OCI-LY1 (cell line): ENCODE measurements around the gene MYH15.

Source experiments
- EZH2 ChIP-seq: fragments of 200-600 bp; sonication (generic), shearing (Covaris generic); IDR thresholded peaks from 2 replicates; pipeline ENCODE4 v1.8.0; 2017; ENCODE audit warnings: borderline replicate concordance, mixed run types, mild to moderate bottlenecking, antibody characterized with exemption, low read length, moderate library complexity, mixed read lengths
- TF ChIP-seq, protein P1 (sequence below): fragments of 200-600 bp; sonication (generic), shearing (Covaris generic); IDR thresholded peaks from 2 replicates; pipeline ENCODE4 v1.5.1; 2017; ENCODE audit warnings: mild to moderate bottlenecking, antibody characterized with exemption, low read length, moderate library complexity, mixed read lengths

GRCh38 chr3:108554229-108554628, 43.8 kb upstream of the MYH15 start:
- TF ChIP-seq, protein P1, sequence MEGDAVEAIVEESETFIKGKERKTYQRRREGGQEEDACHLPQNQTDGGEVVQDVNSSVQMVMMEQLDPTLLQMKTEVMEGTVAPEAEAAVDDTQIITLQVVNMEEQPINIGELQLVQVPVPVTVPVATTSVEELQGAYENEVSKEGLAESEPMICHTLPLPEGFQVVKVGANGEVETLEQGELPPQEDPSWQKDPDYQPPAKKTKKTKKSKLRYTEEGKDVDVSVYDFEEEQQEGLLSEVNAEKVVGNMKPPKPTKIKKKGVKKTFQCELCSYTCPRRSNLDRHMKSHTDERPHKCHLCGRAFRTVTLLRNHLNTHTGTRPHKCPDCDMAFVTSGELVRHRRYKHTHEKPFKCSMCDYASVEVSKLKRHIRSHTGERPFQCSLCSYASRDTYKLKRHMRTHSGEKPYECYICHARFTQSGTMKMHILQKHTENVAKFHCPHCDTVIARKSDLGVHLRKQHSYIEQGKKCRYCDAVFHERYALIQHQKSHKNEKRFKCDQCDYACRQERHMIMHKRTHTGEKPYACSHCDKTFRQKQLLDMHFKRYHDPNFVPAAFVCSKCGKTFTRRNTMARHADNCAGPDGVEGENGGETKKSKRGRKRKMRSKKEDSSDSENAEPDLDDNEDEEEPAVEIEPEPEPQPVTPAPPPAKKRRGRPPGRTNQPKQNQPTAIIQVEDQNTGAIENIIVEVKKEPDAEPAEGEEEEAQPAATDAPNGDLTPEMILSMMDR, result no peak
- TF ChIP-seq EZH2, result no peak
